HG03565 (cell line): ENCODE results near the gene KRTAP4-5.
"Not testable (repeated sequence)": the region's sequence is repeated elsewhere in the genome, so short reads cannot be mapped to it uniquely, and the experiment has no call there.

ENCODE experiments used
- ATAC-seq: cut with Tn5 transposase; IDR thresholded peaks from one replicate; pipeline ENCODE4 v1.9.1; 2021; ENCODE audit warnings: mild to moderate bottlenecking, moderate library complexity; ENCODE audit not compliant: unreplicated experiment

The KRTAP4-5 gene

DNA sequence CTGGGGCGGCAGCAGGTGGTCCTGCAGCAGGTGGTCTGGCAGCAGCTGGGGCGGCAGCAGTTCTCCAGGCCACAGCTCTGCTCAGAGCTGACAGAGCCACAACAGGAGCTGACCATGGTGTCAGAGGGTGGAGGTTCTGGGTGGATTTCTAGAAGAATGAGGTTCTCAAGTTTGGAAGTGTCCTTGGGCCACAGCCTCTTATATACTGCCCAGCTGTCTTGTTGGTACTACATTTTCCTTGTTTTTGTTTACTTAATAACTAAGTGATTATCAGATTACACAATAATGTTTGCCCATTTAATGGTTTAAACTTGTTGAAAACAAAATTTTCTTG is at the start of gene KRTAP4-5:
Gene KRTAP4-5, minus strand, starts transcription at position 174 of the 334 bp plus-strand sequence. Its CDS starts 58 bp downstream, at position 116.
- no peak for ATAC-seq

DNA sequence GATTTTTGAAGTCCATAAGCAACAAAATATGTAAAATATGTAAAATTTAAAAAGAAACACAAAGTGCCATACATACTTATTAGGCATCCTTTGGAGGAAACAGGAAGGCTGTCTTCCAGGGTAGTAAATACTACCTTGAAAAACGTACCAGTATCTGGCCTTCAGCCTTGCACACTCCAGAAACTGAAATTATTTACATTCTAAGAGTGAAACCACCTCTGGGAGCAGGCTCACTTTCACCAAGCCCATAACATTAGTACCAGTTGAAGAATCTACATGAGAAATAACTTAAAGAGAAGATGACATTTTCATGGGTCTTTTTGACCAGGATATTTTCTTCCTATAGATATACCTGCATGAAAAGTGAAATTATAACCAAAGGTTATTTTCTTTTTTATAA is 46.4 kb upstream of the KRTAP4-5 start:
- no peak for ATAC-seq

DNA sequence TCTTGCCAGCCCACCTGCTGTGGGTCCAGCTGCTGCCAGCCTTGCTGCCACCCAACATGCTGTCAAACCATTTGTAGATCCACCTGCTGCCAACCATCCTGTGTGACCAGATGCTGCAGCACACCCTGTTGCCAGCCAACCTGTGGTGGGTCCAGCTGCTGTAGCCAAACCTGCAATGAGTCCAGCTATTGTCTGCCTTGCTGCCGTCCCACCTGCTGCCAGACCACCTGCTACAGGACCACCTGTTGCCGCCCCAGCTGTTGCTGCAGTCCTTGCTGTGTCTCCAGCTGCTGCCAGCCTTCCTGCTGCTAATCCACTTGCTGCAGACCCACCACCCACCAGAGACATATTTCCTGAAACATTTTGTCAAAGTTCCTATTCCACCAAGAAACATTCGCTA is 40.7 kb upstream of the KRTAP4-5 start:
- ATAC-seq = no peak

DNA sequence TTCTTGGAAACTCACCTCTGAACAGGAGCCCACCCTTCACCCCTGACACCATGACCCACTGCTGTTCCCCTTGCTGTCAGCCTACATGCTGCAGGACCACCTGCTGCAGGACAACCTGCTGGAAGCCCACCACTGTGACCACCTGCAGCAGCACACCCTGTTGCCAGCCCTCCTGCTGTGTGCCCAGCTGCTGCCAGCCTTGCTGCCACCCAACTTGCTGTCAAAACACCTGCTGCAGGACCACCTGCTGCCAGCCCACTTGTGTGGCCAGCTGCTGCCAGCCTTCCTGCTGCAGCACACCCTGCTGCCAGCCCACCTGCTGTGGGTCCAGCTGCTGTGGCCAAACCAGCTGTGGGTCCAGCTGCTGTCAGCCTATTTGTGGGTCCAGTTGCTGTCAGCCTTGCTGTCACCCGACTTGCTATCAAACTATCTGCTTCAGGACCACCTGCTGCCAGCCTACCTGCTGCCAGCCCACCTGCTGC is 40.3 kb upstream of the KRTAP4-5 start, which contains the start of gene KRTAP9-1:
Gene KRTAP9-1, plus strand, starts transcription at position 51 of the 482 bp plus-strand sequence. Its CDS starts 0 bp downstream, at position 51.
- not testable (repeated sequence) for ATAC-seq

DNA sequence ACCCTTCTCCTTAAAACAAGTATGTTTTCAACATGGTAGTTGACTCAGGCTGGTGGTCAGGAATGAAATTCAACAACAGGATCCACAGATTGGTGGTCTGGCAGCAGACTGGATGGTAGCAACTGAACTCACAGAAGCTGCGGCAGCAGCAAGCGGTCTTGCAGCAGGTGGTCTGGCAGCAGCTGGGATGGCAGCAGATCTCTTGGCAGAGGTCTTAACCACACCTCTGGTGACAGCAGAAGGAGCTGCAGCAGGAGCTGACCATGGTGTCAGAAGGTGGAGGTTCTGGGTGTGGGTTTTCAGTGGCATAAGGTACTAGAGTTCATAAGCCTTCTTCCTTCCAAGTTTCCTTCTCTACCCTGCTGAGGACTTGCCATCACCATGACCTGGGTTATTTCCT is 37.2 kb upstream of the KRTAP4-5 start:
- ATAC-seq = no peak

DNA sequence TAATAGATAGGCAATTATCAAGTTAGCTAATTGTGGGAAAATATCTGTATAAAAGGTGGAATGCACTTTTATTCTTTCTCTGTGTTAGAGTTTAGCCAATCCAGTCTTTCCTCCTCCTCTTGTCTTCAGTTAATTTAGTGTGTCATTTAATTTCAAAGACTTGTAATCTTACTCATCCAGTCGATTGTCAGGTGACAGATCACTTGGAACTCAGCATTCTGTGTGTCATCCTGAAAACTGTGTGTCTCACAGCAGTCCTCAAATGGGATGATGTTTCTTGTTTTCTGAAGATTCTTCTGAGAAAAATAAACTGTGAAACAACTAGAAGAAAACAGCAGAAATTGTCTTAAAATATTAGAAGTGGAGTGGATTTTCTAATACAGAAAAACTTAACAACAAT is 35.4 kb upstream of the KRTAP4-5 start:
- no peak for ATAC-seq

DNA sequence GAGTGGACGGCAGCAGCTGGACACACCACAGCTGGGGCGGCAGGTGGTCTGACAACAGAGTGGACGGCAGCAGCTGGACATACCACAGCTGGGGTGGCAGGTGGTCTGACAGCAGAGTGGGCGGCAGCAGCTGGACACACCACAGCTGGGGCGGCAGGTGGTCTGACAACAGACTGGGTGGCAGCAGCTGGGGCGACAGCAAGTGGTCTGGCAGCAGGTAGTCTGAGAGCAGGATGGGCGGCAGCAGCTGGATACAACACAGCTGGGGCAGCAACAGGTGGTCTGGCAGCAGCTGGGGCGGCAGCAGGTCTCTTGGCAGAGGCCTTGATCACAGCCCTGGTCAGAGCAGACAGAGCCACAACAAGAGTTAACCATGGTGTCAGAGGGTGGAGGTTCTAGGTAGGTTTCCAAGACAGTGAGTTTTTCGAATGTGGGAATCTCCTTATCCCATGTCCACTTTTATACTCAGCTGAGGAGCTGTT is 34.9 kb upstream of the KRTAP4-5 start, which contains the start of gene KRTAP4-1:
Gene KRTAP4-1, minus strand, starts transcription at position 432 of the 482 bp plus-strand sequence. Its CDS starts 57 bp downstream, at position 375.
- ATAC-seq = no peak

DNA sequence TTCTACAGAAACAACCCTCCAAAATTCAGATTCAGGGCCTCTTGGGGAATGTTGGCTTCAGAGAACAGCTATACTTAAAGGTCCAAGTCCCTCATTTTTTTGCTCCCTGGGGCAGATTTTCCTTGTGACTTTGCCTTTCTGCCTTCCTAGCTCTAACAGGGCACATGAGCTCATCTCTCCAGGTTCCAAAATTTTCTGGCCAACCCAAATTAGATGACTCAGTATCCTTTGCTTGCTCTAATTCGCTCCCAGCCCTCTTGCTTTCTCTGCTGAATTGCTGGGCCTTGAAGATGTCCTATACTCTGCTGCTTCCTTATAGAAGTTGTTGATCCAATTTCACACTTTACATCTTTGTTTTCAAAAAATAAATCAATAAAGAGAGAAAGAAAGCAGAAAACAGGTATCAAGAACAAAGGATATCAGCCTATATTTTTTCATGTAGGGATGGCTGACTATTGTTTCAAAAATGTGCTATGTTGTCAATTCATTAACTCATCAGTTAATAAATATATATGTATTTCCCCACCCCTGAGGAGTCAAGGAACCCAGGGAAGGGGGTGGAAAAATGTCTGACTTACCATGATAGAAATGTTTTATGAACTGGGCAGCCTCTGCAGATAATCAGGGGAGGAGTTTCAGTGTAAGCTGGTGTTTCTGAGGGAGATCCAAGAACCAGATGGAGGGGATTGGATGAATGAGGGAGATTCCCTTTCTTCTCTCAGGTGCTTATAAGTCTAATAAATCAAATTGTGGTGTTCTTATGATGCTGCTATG is 29.4 kb upstream of the KRTAP4-5 start:
- no peak for ATAC-seq

DNA sequence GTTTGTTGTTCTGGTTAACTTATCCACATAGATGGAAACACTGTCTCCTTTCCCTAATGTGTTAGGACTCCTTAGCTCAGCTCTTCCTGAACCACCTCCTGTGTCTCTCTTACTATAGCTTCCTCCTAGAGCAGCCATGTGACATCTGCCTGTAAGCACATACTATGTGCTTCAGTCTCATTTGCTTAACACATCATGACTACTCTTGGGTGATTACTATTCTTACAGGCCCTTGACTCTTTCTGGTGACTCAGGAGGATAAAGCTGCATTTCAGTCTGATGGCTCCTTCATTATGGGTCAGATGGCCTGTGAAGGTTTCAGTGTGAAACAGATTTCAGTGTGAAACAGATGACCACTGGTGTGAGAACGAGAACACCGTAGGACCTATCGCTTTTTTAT is 28.7 kb upstream of the KRTAP4-5 start:
- no peak for ATAC-seq

DNA sequence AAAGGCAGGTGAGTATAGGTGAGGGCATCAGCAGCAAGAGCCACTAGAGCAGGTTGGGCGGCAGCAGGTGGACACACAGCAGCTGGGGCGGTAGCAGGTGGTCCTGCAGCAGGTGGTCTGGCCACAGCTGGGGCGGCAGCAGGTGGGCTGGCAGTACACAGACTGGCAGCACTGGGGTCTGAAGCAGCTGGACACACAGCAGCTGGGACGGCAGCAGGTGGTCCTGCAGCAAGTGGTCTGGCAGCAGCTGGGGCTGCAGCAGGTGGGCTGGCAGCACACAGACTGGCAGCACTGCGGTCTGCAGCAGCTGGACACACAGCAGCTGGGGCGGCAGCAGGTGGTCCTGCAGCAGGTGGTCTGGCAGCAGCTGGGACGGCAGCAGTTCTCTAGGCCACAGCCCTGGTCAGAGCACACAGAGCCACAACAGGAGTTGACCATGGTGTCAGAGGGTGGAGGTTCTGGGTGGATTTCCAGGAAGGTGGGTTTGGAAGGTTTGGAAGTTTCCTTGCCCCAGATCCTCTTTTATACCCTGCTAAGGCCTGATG is 28.2 kb upstream of the KRTAP4-5 start, which contains the start of gene KRTAP4-2:
Gene KRTAP4-2, minus strand, starts transcription at position 495 of the 545 bp plus-strand sequence. Its CDS starts 57 bp downstream, at position 438.
- ATAC-seq = no peak

DNA sequence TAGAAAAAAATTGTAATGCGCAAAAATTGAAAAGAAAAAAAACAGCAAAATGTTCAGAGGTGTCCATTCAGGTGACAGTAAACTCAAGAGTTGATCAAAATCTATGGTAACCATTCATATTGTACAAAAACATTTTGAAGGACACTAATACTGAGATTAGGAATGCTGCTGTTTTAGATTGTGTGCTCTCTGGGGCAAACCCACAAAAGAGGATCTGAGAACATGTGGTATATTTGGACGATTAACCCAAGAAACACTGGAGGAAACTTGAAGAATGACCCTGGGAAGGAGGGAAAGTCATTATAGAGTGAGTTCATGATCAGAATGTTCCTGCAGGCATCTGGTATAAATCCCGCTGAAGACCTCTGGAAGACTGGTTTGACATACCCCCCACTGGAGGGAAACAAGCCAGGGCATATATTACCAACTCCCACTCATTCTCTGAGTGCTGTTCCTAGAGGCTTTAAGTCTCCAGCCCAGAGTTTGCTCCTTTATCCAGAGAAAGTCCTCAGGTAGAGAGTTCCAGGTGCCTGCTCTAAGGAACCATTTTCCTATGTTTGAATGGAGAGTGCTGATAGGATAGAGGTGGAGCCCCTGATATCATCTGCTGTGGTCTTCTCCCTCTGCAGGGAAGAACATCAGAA is 27.2 kb upstream of the KRTAP4-5 start:
- no peak for ATAC-seq

DNA sequence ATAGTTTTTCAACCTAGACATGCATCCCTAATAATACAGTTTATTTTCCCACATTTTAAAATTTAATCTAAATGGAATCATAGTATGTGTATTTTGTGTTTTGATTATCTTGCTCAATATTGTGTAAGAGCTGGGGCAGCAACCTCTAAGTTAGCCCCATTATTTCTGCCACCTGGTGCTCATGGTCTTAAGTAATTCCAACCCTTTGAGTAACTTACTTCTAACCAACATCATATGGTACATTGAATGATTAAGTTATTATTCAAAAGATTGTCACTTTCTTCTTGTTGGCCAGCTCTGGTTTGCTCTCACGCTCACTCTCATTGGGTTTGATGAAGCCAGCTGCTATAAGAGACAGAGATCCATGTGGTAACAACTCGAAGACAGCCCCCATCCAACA is 22.3 kb upstream of the KRTAP4-5 start:
- no peak for ATAC-seq

DNA sequence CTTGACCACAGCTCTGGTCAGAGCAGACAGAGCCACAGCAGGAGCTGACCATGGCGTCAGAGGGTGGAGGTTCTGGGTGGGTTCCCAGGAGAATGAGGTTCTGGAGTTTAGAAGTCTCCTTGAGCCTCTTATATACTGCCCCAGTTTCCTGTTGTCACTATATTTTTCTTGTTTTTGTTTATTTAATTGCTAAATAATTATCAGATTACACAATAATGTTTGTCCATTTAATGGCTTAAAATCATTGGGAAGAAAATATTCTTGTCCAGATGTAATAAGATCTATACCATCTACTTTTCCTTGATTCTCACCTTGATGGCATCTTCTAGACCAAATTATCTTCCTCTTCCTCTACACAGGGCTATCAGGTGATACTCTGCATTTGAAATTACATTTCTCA is 18.5 kb upstream of the KRTAP4-5 start, which contains the start of gene KRTAP4-3:
Gene KRTAP4-3, minus strand, starts transcription at position 101 of the 400 bp plus-strand sequence. Its CDS starts 49 bp downstream, at position 52.
- no peak for ATAC-seq

DNA sequence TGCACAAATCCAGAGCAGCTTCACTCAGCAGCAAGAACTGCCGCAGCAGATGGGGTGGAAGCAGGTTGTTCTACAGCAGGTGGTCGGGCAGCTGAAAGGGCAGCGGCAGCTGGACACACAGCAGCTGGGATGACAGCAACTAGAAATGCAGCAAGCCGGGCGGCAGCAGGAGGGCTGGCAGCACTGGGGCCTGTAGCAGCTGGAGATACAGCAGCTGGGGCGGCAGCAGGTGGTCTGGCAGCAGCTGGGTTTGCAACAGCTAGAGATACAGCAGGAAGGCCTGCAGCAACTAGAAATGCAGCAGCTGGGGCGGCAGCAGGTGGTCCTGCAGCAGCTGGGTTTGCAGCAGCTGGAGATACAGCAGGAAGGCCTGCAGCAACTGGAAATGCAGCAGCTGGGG is 17.9 kb upstream of the KRTAP4-5 start:
- no peak for ATAC-seq

DNA sequence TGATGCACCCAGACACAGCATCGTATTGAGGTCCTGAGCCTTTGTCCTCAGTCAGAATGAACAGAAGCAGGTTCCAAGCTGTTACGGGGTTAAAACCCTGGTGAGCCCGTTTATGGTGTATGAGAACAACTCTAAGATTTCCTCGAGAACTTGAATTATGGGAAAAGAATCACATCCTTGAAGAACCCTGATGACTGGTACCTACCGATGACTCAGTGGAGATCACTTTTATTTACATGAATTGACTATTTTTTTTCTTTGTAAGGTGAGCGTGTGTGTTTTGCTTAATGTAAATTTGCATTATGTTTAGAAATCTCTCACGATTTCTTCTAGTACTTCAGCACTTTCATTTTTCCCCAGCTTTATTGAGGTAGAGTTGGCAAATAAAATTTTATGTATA is 14.2 kb upstream of the KRTAP4-5 start:
- no peak for ATAC-seq

DNA sequence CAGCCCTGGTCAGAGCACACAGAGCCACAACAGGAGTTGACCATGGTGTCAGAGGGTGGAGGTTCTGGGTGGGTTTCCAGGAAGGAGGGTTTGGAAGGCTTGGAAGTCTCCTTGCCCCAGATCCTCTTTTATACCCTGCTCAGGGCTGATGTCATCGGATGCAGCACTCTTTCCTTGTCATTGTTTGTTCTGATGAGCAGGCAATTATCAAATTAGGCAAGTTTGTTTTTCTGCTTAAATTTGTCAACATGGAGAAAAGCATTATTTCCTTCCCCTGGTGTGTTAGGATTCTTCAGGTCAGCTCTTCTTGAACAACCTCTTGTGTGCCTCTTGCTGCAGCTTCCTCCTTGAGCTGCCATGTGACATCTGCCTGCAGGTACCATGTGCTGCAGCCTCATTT is 11.0 kb upstream of the KRTAP4-5 start, which contains the start of gene KRTAP4-4:
Gene KRTAP4-4, minus strand, starts transcription at position 101 of the 400 bp plus-strand sequence. Its CDS starts 57 bp downstream, at position 44.
- no peak for ATAC-seq

DNA sequence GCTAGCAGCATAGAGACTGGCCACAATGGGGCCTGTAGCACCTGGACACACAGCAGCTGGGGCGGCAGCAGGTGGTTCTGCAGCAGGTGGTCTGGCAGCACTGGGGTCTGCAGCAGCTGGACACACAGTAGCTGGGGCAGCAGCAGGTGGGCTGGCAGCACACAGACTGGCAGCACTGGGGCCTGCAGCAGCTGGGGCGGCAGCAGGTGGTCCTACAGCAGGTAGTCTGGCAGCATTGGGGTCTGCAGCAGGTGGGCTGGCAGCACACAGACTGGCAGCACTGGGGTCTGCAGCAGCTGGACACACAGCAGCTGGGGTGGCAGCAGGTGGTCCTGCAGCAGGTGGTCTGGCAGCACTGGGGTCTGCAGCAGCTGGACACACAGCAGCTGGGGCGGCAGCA is 10.6 kb upstream of the KRTAP4-5 start:
- not testable (repeated sequence) for ATAC-seq

DNA sequence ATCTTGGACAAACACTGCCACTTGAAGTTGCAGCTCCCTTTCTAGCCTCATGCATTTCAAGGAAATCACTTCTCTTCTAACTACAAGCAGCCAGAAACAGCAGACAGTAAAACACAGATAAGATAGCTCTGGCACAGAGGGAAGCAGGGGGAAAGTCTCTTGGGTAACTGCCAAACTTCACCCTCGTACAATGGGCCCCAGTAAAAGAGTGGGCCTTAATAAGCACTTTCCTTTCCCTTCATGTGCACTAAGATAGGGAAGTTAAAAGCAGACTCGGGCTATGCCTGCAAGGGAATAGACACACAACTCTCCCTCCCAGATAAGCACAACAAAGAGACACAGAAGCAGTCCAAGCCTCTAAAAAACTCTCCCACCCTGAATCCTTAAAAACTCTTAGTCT is 4.2 kb upstream of the KRTAP4-5 start:
- no peak for ATAC-seq

DNA sequence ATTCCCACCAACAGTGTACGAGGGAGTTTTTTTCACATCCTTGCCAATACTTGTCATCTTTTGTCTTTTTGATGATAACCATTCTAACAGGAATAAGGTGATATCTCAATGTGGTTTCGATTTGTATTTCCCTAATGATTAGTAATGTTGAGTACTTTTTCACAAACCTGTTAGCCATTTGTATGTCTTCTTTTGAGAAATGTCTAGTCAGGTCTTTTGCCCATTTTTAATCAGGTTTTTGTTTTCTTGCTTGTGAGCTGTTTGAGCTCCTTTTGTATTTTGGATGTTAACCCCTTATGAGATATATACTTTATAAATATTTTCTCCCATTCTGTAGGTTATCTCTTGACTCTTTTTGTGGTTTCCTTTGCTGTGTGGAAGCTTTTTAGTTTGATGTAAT is 1.9 kb upstream of the KRTAP4-5 start:
- no peak for ATAC-seq

DNA sequence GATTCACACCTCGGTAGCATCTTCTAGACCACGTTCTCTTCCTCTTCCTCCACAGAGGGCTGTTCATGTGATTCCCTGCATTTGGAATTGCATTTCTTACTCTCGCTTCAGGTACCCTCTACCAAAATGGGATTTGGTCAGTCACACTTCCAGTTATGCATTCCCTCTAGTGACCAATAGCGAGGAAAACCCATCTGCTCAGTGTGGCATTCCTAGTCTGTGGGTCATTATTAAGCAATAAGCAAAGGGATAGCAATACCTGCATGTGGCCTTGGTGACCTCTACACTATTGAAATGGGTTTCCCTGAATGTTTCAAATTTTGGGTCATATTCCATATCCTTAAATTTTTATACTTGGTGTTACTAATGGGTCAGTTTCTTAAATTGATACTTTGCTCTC is 401 bp upstream of the KRTAP4-5 start:
- ATAC-seq = no peak

DNA sequence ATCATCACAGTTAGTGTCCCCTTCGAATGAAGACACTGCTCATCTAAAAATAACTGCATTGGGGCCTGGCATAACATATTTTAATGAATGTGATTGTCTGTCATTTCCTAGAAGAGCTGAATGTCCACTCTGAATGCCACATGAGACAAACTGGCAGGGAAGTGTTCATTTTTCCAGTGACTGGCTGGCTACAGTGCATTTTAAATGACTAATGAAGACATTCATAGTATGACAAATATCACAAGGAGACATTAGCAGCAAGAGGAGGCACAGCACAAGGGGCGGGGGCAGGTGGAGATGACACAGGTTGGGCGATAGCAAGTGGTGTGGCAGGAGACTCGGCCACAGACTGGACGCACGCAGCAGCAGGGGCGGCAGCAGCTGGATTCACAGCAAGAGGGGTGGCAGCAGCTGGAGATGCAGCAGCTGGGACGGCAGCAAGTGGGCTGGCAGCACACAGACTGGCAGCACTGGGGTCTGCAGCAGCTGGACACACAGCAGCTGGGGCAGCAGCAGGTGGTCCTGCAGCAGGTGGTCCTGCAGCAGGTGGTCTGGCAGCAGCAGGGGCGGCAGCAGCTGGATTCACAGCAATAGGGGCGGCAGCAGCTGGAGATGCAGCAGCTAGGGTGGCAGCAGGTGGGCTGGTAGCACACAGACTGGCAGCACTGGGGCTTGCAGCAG is 514 bp downstream of the KRTAP4-5 start:
- ATAC-seq = not testable (repeated sequence)
